GM13976 (cell line): ENCODE data around the gene JAZF1.

Experiments
- DNase-seq: peaks from one replicate; pipeline ENCODE4 v3.0.0; 2012; ENCODE audit warnings: low spot score
- CTCF ChIP-seq: IDR thresholded peaks from 2 replicates; pipeline ENCODE4 v1.5.1; 2012; ENCODE audit warnings: borderline replicate concordance, mild to moderate bottlenecking; ENCODE audit not compliant: insufficient read depth; ENCODE audit errors: extremely low read depth, missing control alignments, control extremely low read depth
- in situ Hi-C: fragments of 300-500 bp; cut with MboI; formaldehyde crosslinking; loops from one replicate; pipeline ENCODE4 v1.12.0; 2022; ENCODE audit warnings: low sequenced_read_pairs, mixed read lengths, inconsistent platforms; ENCODE audit not compliant: unreplicated experiment

Gene JAZF1

GRCh38 chr7:28115261-28115660, 65.3 kb downstream of the JAZF1 start:
- no peak for DNase-seq
- TF ChIP-seq CTCF: no peak
- in situ Hi-C loops: no loop called here

DNA sequence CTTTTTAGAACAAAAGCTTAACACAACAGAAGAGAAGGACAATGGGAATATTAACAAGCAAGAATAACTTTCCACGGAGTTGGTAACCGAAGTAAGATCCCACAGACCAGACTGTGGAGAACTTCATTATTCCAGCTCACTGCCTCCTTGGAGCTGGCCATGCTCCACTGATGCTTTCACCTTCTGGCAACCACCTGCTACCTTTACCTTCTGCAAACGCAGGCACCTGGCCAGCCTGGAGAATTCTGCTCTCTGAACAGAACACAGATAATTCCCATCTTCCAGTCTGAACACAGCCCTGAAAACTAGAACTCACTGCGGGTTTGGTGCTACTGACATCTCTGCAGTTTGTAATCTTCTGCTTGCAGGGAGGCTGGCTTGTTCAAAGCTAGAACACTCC, 66.5 kb downstream of the JAZF1 start:
- in situ Hi-C loops: no loop called here
- DNase-seq: no peak
- no peak for TF ChIP-seq CTCF

DNA sequence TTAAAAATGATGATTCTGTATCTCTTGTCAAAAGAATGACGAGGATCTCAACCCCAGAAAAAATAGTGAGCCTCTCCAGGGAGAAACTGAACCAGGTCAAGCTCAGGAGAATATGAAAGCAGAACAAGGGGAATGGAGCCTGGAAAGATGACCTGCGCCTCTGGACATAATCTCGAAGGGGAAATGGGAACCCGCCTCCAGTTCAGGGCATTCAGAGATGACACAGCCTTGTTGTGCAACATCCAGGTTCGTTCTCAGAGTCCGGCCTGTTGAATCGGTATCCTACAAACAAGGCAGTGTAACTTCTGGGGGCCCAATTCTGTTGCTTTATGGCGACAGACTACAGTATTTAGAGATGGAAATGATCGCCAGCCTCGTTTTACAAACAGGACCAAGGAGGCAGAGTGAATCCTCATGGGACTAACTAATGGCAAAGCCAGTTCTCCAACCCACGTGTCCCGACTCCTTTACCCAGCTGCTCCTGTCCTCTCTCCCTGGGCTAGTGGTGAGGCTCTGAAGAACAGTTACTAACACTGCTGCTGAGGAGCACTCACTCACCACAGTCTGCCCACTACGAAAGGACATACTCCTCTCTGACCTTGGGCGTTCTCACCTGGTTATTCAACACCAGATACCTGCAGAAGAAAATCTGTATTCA, 67.6 kb downstream of the JAZF1 start:
- TF ChIP-seq CTCF: no peak
- no peak for DNase-seq
- in situ Hi-C loops: no loop called here

GRCh38 chr7:28112467-28112866, 68.1 kb downstream of the JAZF1 start:
- no peak for TF ChIP-seq CTCF
- in situ Hi-C loops: no loop called here
- DNase-seq: no peak

GRCh38 chr7:28112012-28112411, 68.6 kb downstream of the JAZF1 start:
- in situ Hi-C loops: no loop called here
- DNase-seq: no peak
- no peak for TF ChIP-seq CTCF

DNA sequence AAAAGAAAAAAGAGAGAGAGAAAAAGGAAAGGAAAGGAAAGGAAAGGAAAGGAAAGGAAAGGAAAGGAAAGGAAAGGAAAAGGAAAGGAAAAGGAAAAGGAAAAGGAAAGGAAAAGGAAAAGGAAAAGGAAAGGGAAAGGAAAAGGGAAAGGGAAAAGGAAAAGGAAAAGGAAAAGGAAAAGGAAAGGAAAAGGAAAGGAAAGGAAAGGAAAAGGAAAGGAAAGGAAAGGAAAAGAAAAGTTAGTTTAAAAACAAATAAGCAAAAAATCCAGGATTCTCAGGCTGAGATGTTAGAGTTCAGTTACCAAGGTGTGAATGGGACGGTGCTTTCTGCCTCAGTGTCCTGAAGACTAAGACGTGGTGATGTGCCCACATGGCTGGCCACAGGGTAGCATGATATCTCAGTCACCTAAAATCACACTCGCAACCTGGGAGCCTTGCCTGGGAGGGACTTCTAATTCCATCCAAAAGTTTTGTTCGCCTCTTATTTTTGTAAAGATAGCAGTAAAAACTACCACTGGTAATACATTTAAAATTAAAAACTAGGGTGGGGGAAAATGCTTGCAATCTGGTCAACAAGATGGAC, 70.1 kb downstream of the JAZF1 start:
- no peak for DNase-seq
- no peak for TF ChIP-seq CTCF
- in situ Hi-C loops: no loop called here
